PFSK-1 (cell line): ENCODE measurements around the gene ZNF280A.

ENCODE experiments used
- POLR2AphosphoS5 ChIP-seq: IDR thresholded peaks from 2 replicates; pipeline ENCODE4 v1.6.1; 2012; ENCODE audit warnings: low read depth, mild to moderate bottlenecking, control low read depth, low read length, moderate library complexity
- SIN3A ChIP-seq: IDR thresholded peaks from 2 replicates; pipeline ENCODE4 v1.6.1; 2012; ENCODE audit warnings: mild to moderate bottlenecking, low read length, moderate library complexity, borderline replicate concordance; ENCODE audit not compliant: insufficient read depth
- TAF1 ChIP-seq: IDR thresholded peaks from 2 replicates; pipeline ENCODE4 v1.6.1; 2012; ENCODE audit warnings: low read length, control low read depth, borderline replicate concordance; ENCODE audit not compliant: insufficient read depth
- TF ChIP-seq, protein P1 (sequence below), 2 experiments: IDR thresholded peaks; 2 replicates each; pipeline versions ENCODE4 v1.6.1 to v1.8.0; 2011 to 2012; ENCODE audit warnings: low read depth in 2 of 2, low read length in 2 of 2, control low read depth in 1 of 2, inconsistent platforms in 1 of 2, mild to moderate bottlenecking in 1 of 2, moderate library complexity in 1 of 2; ENCODE audit not compliant: insufficient read depth in 1 of 2

DNA sequence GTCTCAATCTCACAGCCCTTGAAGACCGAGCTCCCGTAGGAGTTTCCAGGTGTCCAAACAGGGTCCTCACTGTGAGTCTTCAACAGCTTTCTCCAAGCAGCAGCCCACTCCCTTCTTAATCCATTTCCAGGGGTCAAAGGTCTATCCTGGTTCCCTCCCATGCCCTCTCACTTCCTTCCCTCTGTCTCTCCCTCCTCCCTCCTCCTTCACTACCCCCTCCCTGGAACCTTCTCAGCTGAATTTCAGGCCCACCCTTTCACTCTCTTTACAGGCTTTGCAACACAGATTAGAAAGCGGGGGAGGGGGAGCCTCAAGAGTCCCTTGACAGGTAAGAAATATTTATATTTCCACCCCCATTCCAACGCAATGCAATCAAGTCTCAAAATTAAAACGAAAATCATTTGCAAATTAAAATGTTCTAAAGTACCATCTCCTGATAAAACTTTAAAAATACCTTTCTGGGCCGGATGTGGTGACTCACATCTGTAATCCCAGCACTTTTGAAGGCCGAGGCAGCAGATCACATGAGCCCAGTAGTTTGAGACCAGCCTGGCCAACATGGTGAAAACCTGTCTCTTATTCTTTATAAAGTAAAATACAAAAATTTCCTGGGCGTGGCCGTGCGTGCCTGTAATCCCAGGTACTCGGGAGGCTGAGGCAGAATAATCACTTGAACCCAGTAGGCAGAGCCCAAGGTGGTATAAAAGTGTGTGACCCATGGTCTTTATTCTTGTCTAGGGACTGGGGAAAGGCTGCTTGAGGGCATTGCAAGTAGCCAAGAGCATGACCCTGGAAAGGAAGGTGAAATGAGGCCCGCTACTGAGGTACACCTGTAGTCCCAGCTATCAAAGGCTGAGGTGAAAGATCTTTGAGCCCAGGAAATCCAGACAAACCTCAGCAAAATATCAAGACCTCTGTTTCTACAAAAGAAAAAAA lies 865 bp upstream of the ZNF280A start:
- TF ChIP-seq, protein P1, sequence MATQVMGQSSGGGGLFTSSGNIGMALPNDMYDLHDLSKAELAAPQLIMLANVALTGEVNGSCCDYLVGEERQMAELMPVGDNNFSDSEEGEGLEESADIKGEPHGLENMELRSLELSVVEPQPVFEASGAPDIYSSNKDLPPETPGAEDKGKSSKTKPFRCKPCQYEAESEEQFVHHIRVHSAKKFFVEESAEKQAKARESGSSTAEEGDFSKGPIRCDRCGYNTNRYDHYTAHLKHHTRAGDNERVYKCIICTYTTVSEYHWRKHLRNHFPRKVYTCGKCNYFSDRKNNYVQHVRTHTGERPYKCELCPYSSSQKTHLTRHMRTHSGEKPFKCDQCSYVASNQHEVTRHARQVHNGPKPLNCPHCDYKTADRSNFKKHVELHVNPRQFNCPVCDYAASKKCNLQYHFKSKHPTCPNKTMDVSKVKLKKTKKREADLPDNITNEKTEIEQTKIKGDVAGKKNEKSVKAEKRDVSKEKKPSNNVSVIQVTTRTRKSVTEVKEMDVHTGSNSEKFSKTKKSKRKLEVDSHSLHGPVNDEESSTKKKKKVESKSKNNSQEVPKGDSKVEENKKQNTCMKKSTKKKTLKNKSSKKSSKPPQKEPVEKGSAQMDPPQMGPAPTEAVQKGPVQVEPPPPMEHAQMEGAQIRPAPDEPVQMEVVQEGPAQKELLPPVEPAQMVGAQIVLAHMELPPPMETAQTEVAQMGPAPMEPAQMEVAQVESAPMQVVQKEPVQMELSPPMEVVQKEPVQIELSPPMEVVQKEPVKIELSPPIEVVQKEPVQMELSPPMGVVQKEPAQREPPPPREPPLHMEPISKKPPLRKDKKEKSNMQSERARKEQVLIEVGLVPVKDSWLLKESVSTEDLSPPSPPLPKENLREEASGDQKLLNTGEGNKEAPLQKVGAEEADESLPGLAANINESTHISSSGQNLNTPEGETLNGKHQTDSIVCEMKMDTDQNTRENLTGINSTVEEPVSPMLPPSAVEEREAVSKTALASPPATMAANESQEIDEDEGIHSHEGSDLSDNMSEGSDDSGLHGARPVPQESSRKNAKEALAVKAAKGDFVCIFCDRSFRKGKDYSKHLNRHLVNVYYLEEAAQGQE (IDR thresholded peaks at IDR 0.05; ENCODE audit: insufficient read depth in 1 of 2, low read depth in 2 of 2, low read length in 2 of 2) = no peak
- TF ChIP-seq TAF1 = no peak
- no peak for TF ChIP-seq POLR2AphosphoS5
- no peak for TF ChIP-seq SIN3A
